ENCODE measurements around the gene SCIMP.
"Not testable (repeated sequence)": the region's sequence is repeated elsewhere in the genome, so short reads cannot be mapped to it uniquely, and the experiment has no call there.

DNA sequence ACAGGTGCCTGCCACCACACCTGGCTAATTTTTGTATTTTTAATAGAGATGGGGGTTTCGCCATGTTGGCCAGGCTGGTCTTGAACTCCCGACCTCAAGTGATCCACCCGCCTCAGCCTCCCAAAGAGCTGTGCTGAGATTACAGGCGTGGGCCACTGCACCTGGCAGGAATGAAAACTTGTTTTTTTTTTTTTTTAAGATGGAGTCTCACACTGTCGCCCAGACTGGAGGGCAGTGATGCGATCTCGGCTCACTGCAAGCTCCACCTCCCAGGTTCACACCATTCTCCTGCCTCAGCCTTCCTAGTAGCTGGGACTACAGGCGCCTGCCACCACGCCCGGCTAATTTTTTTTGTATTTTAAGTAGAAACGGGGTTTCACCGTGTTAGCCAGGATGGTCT lies 12.7 kb downstream of the SCIMP start:
- TF ChIP-seq, protein P1, sequence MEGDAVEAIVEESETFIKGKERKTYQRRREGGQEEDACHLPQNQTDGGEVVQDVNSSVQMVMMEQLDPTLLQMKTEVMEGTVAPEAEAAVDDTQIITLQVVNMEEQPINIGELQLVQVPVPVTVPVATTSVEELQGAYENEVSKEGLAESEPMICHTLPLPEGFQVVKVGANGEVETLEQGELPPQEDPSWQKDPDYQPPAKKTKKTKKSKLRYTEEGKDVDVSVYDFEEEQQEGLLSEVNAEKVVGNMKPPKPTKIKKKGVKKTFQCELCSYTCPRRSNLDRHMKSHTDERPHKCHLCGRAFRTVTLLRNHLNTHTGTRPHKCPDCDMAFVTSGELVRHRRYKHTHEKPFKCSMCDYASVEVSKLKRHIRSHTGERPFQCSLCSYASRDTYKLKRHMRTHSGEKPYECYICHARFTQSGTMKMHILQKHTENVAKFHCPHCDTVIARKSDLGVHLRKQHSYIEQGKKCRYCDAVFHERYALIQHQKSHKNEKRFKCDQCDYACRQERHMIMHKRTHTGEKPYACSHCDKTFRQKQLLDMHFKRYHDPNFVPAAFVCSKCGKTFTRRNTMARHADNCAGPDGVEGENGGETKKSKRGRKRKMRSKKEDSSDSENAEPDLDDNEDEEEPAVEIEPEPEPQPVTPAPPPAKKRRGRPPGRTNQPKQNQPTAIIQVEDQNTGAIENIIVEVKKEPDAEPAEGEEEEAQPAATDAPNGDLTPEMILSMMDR (IDR thresholded peaks at IDR 0.05), result not testable (repeated sequence)
- not testable (repeated sequence) for TF ChIP-seq POLR2A (IDR thresholded peaks at IDR 0.05)

All from thyroid gland (tissue), 4 donors.